Trophoblast cell (in vitro differentiated cells and primary cell): ENCODE measurements around the gene SLC35A2.
A peak's percentile ranks its signal among the peaks of the same experiment; 100 is the strongest.

Experiments
- DNase-seq, 2 donors: peaks; one replicate each; pipeline ENCODE4 v3.0.0-alpha.2; 2016
- H2AFZ ChIP-seq: 2 replicates; pipeline ENCODE4 v1.6.1; 2013; ENCODE audit warnings: low read length, moderate library complexity, mild to moderate bottlenecking; ENCODE audit not compliant: insufficient read depth, poor library complexity
- H2AK5ac ChIP-seq: 2 replicates; pipeline ENCODE4 v1.6.1; 2013; ENCODE audit warnings: mild to moderate bottlenecking, low read length
- H2BK120ac ChIP-seq: 2 replicates; pipeline ENCODE4 v1.6.1; 2013; ENCODE audit warnings: low read length, mild to moderate bottlenecking, moderate library complexity; ENCODE audit not compliant: insufficient read depth, poor library complexity
- H2BK12ac ChIP-seq: 2 replicates; pipeline ENCODE4 v1.6.1; 2013; ENCODE audit warnings: mild to moderate bottlenecking, low read length, moderate library complexity
- H2BK5ac ChIP-seq: 2 replicates; pipeline ENCODE4 v1.6.1; 2013; ENCODE audit warnings: low read length, low read depth, moderate library complexity, mild to moderate bottlenecking; ENCODE audit not compliant: poor library complexity
- H3K14ac ChIP-seq: 2 replicates; pipeline ENCODE4 v1.6.1; 2013; ENCODE audit warnings: mild to moderate bottlenecking, low read length
- H3K18ac ChIP-seq: 2 replicates; pipeline ENCODE4 v1.6.1; 2013; ENCODE audit warnings: mild to moderate bottlenecking, low read length
- H3K23ac ChIP-seq: 2 replicates; pipeline ENCODE4 v1.6.1; 2013; ENCODE audit warnings: low read length
- H3K27ac ChIP-seq: 2 replicates; pipeline ENCODE4 v1.5.1; 2013; ENCODE audit warnings: low read depth, mild to moderate bottlenecking, inconsistent platforms, low read length, moderate library complexity
- H3K27me3 ChIP-seq: 2 replicates; pipeline ENCODE4 v1.6.1; 2013; ENCODE audit warnings: inconsistent platforms, mild to moderate bottlenecking, low read length, moderate library complexity; ENCODE audit not compliant: insufficient read depth
- H3K36me3 ChIP-seq, 2 experiments: 1 replicate in 1 of 2; 2 replicates in 1 of 2; pipeline ENCODE4 v1.6.1; 2013; ENCODE audit warnings: low read length in 2 of 2, mild to moderate bottlenecking in 2 of 2, moderate library complexity in 1 of 2; ENCODE audit not compliant: insufficient read depth in 2 of 2, control insufficient read depth in 1 of 2
- H3K4ac ChIP-seq: 2 replicates; pipeline ENCODE4 v1.6.1; 2013; ENCODE audit warnings: low read depth, mild to moderate bottlenecking, low read length, moderate library complexity
- H3K4me1 ChIP-seq, 2 experiments: 1 replicate in 1 of 2; 2 replicates in 1 of 2; pipeline ENCODE4 v1.6.1; 2013; ENCODE audit warnings: low read length in 2 of 2, mild to moderate bottlenecking in 2 of 2, moderate library complexity in 1 of 2; ENCODE audit not compliant: insufficient read depth in 2 of 2, control insufficient read depth in 1 of 2
- H3K4me2 ChIP-seq: 2 replicates; pipeline ENCODE4 v1.6.1; 2013; ENCODE audit warnings: inconsistent platforms, mild to moderate bottlenecking, low read length, moderate library complexity
- H3K4me3 ChIP-seq: 2 replicates; pipeline ENCODE4 v1.5.1; 2013; ENCODE audit warnings: mild to moderate bottlenecking, low read depth, low read length, inconsistent platforms
- H3K79me1 ChIP-seq: one replicate; pipeline ENCODE4 v1.6.1; 2013; ENCODE audit warnings: low read length
- H3K79me2 ChIP-seq: 2 replicates; pipeline ENCODE4 v1.6.1; 2013; ENCODE audit warnings: low read length, mild to moderate bottlenecking; ENCODE audit not compliant: control insufficient read depth, insufficient read depth, poor library complexity
- H3K9ac ChIP-seq: 2 replicates; pipeline ENCODE4 v1.6.1; 2013; ENCODE audit warnings: mild to moderate bottlenecking, low read length
- H3K9me3 ChIP-seq: 2 replicates; pipeline ENCODE4 v1.6.1; 2013; ENCODE audit warnings: low read depth, mild to moderate bottlenecking, control low read depth, inconsistent platforms, low read length; ENCODE audit not compliant: insufficient read depth
- H4K12ac ChIP-seq: 2 replicates; pipeline ENCODE4 v1.6.1; 2013; ENCODE audit warnings: low read depth, mild to moderate bottlenecking, low read length, moderate library complexity
- H4K8ac ChIP-seq: 2 replicates; pipeline ENCODE4 v1.6.1; 2013; ENCODE audit warnings: low read depth, mild to moderate bottlenecking, low read length, moderate library complexity
- H4K91ac ChIP-seq: one replicate; pipeline ENCODE4 v1.6.1; 2013; ENCODE audit warnings: low read depth, mild to moderate bottlenecking, low read length, moderate library complexity
- WGBS: extraction: QIAGEN DNeasy Blood & Tissue Kit; methylation state at CpG from one replicate; pipeline ENCODE4 v1.1.7; 2013; ENCODE audit warnings: missing lambda C conversion rate; ENCODE audit not compliant: insufficient read length, insufficient coverage; ENCODE audit errors: extremely low coverage; 5-methylcytosine and 5-hydroxymethylcytosine counted together

SLC35A2 gene

GRCh38 chrX:48942895-48943294, 31.4 kb upstream of the SLC35A2 start:
- Histone ChIP-seq H3K23ac (no peak overlapping the region), H3K18ac (no peak overlapping the region), H3K9me3 (no peaks in the 10 kb centered on the region), H3K4me3 (no peak overlapping the region), H3K36me3 (peaks cover 30 to 36% of the 10 kb centered on the region in 2 experiments), H3K79me2 (no peaks in the 10 kb centered on the region), H3K79me1 (no peaks in the 10 kb centered on the region), H3K14ac (no peak overlapping the region), H2BK12ac (no peak overlapping the region), H2AFZ (no peak overlapping the region), H2BK120ac (no peak overlapping the region), H3K4ac (peak overlapping the region; percentile 46), H4K8ac (no peak overlapping the region), H2BK5ac (no peak overlapping the region), H2AK5ac (no peak overlapping the region), H4K12ac (no peak overlapping the region), H3K9ac (no peak overlapping the region), H4K91ac (no peak overlapping the region), H3K27me3 (no peaks in the 10 kb centered on the region), H3K4me2 (no peak overlapping the region), H3K27ac (no peak overlapping the region), H3K4me1 (peaks cover 0 to 2% of the 10 kb centered on the region in 2 experiments)
- no peak for DNase-seq
- no CpG with 5 or more reads among the region's 2 CpGs for WGBS

- Histone ChIP-seq H3K79me2 (no peaks in the 10 kb centered on the region), H3K4me3 (no peak overlapping the region), H4K12ac (no peak overlapping the region), H3K27ac (no peak overlapping the region), H2BK120ac (no peak overlapping the region), H3K27me3 (no peaks in the 10 kb centered on the region), H3K4me1 (peaks cover 0 to 2% of the 10 kb centered on the region in 2 experiments), H3K23ac (no peak overlapping the region), H3K9ac (no peak overlapping the region), H4K8ac (no peak overlapping the region), H2AK5ac (no peak overlapping the region), H2BK12ac (no peak overlapping the region), H3K36me3 (peaks cover 37 to 47% of the 10 kb centered on the region in 2 experiments), H3K14ac (no peak overlapping the region), H3K4ac (peak overlapping the region; percentile 57), H3K18ac (no peak overlapping the region), H2AFZ (no peak overlapping the region), H4K91ac (no peak overlapping the region), H2BK5ac (no peak overlapping the region), H3K4me2 (no peak overlapping the region), H3K9me3 (no peaks in the 10 kb centered on the region), H3K79me1 (no peaks in the 10 kb centered on the region)
- WGBS: no CpG with 5 or more reads among the region's 2 CpGs
- no peak for DNase-seq
These were observed 29.0 kb upstream of the SLC35A2 start for GRCh38 chrX:48940404-48940955.

GRCh38 chrX:48939524-48940228, 28.2 kb upstream of the SLC35A2 start:
- Histone ChIP-seq H3K9me3 (no peaks in the 10 kb centered on the region), H3K27ac (no peak overlapping the region), H4K8ac (no peak overlapping the region), H2BK120ac (no peak overlapping the region), H3K4me2 (no peak overlapping the region), H3K4me3 (no peak overlapping the region), H3K18ac (no peak overlapping the region), H3K27me3 (no peaks in the 10 kb centered on the region), H2BK12ac (no peak overlapping the region), H3K23ac (no peak overlapping the region), H2BK5ac (no peak overlapping the region), H3K36me3 (peaks cover 39 to 53% of the 10 kb centered on the region in 2 experiments), H3K79me1 (no peaks in the 10 kb centered on the region), H3K79me2 (no peaks in the 10 kb centered on the region), H4K12ac (no peak overlapping the region), H2AFZ (no peak overlapping the region), H4K91ac (no peak overlapping the region), H3K14ac (no peak overlapping the region), H3K9ac (no peak overlapping the region), H3K4me1 (peaks cover 0 to 2% of the 10 kb centered on the region in 2 experiments), H3K4ac (no peak overlapping the region), H2AK5ac (no peak overlapping the region)
- DNase-seq: no peak
- WGBS: no CpG with 5 or more reads among the region's 3 CpGs

DNA sequence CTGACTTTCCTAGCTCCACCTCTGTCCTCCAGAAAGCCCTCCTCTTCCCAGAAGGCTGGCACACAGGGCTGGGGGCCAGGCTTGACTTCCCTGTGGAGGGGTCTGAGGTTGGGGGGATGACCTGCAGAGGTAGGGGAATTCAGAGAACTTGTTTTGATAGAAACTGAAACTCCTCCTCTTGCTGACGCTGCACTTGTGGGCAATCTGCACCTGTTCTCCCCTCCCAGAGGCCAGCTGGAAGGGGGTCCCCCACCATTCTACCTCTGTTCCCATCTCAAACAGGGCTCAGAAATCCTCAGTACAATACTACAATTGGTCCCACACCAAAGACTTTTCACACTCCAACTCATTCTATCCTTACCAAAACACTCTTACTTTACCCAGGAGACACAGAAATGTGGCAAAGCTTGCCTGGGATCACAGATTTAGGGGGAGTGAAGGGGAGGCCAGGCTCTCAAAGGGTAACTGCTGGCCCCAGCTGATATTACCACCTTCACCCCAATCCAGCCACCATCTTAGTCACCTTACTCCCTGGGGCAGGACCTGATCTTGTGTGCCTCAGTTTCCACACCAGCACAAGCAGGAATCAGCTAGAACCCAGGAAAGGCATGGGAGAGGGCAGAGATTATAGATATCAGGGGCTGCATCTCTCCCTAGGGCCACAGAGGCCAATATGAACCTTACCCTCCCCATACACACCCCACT, 27.4 kb upstream of the SLC35A2 start:
- Histone ChIP-seq H3K9ac (no peak overlapping the region), H3K79me2 (no peaks in the 10 kb centered on the region), H2BK12ac (no peak overlapping the region), H3K36me3 (peaks cover 37 to 57% of the 10 kb centered on the region in 2 experiments), H3K79me1 (no peaks in the 10 kb centered on the region), H3K18ac (no peak overlapping the region), H3K14ac (no peak overlapping the region), H3K4me3 (no peak overlapping the region), H3K9me3 (no peaks in the 10 kb centered on the region), H2BK5ac (no peak overlapping the region), H3K4me1 (peaks cover 0 to 2% of the 10 kb centered on the region in 2 experiments), H4K91ac (no peak overlapping the region), H4K8ac (no peak overlapping the region), H2AFZ (no peak overlapping the region), H3K4me2 (no peak overlapping the region), H3K4ac (no peak overlapping the region), H4K12ac (no peak overlapping the region), H3K27ac (no peak overlapping the region), H2BK120ac (no peak overlapping the region), H3K23ac (no peak overlapping the region), H2AK5ac (no peak overlapping the region), H3K27me3 (no peaks in the 10 kb centered on the region)
- no peak for DNase-seq
- no CpG with 5 or more reads among the region's 1 CpG for WGBS
